GM18907 (cell line): Measurements from ENCODE around the gene USP31.

Source experiments
- ATAC-seq: cut with Tn5 transposase; IDR thresholded peaks from one replicate; pipeline ENCODE4 v1.9.1; 2021; ENCODE audit warnings: mild to moderate bottlenecking, moderate library complexity; ENCODE audit not compliant: unreplicated experiment

Gene USP31

GRCh38 chr16:23069844-23070243 is 79.4 kb downstream of the USP31 start:
- no peak for ATAC-seq

- ATAC-seq: no peak
Observed at GRCh38 chr16:23068079-23068736, 81.0 kb downstream of the USP31 start.

- ATAC-seq: no peak
Observed at GRCh38 chr16:23066676-23067075, 82.6 kb downstream of the USP31 start.

GRCh38 chr16:23064639-23065038 is 84.6 kb downstream of the USP31 start:
- no peak for ATAC-seq

- no peak for ATAC-seq
Observed at GRCh38 chr16:23062524-23062923, 86.7 kb downstream of the USP31 start.

GRCh38 chr16:23061669-23062068 is 87.6 kb downstream of the USP31 start:
- no peak for ATAC-seq

- no peak for ATAC-seq
Observed at GRCh38 chr16:23060458-23061320, 88.6 kb downstream of the USP31 start.

GRCh38 chr16:23059433-23059832 is 89.8 kb downstream of the USP31 start:
- no peak for ATAC-seq

GRCh38 chr16:23058576-23058975 is 90.7 kb downstream of the USP31 start:
- ATAC-seq: no peak

- no peak for ATAC-seq
Observed at GRCh38 chr16:23057013-23057596, 92.1 kb downstream of the USP31 start.

GRCh38 chr16:23055481-23055880 is 93.8 kb downstream of the USP31 start:
- ATAC-seq: no peak

- no peak for ATAC-seq
Observed at GRCh38 chr16:23052908-23053580, 96.2 kb downstream of the USP31 start.

- ATAC-seq: no peak
Observed at GRCh38 chr16:23052221-23052620, 97.0 kb downstream of the USP31 start.

GRCh38 chr16:23051587-23051986 is 97.7 kb downstream of the USP31 start:
- no peak for ATAC-seq

- ATAC-seq: no peak
Observed at GRCh38 chr16:23048164-23048563, 101.1 kb downstream of the USP31 start.

- ATAC-seq: no peak
Observed at GRCh38 chr16:23045025-23045424, 104.2 kb downstream of the USP31 start.

GRCh38 chr16:23040246-23040645 is 109.0 kb downstream of the USP31 start:
- no peak for ATAC-seq

GRCh38 chr16:23039118-23039517 is 110.1 kb downstream of the USP31 start:
- ATAC-seq: no peak

GRCh38 chr16:23035240-23035639 is 114.0 kb downstream of the USP31 start:
- ATAC-seq: no peak

GRCh38 chr16:23031508-23032098 is 117.6 kb downstream of the USP31 start:
- ATAC-seq: no peak
